ENCODE data around the gene RGL2. TPM values are rescaled to one million over a fixed set of nuclear protein-coding genes. Genes with fewer than 3 reads are reported as not detected.
A peak's percentile ranks its signal among the peaks of the same experiment; 100 is the strongest.
"Not testable (repeated sequence)": the region's sequence is repeated elsewhere in the genome, so short reads cannot be mapped to it uniquely, and the experiment has no call there.

RGL2 gene
- total and polyA plus RNA-seq, 5 donors from 2014 or later, result 7.2 to 59.2 (median 8.1) TPM

- H3K9me3 Mint-ChIP-seq, result no peaks in the 10 kb centered on the region
- peaks cover 26% of the 10 kb centered on the region for H3K4me1 ChIP-seq (ENCODE audit: control insufficient read depth, insufficient read depth, low read length, poor library complexity, severe bottlenecking)
- H3K27ac Mint-ChIP-seq, result peak within 1 kb of the TSS; percentile 89 to 98 (median 95)
- H3K4me3 Mint-ChIP-seq, result peak within 1 kb of the TSS; percentile 93 to 99 (median 98)
- ATAC-seq (ENCODE audit: low read depth in 2 of 2), result peak; percentile 95 to 97
- no peaks in the 10 kb centered on the region for H3K9me3 ChIP-seq (ENCODE audit: control insufficient read depth in 2 of 2, low read length in 2 of 2)
- peak; percentile 78 to 95 (median 91) for DNase-seq
- H3K27me3 Mint-ChIP-seq, result no peaks in the 10 kb centered on the region
- H3K27me3 ChIP-seq (ENCODE audit: control insufficient read depth, insufficient read depth, low read length), result no peaks in the 10 kb centered on the region
- peaks cover 41% of the 10 kb centered on the region for H3K36me3 ChIP-seq (ENCODE audit: control insufficient read depth, insufficient read depth, low read length)
- peaks cover 13 to 56% (median 29%) of the 10 kb centered on the region in 4 donors for H3K4me1 Mint-ChIP-seq
- peaks cover 22% of the 10 kb centered on the region for H3K36me3 Mint-ChIP-seq
- peak within 1 kb of the TSS; percentile 81 for H3K27ac ChIP-seq (ENCODE audit: insufficient read depth, low read length, poor library complexity, severe bottlenecking)
- peak within 1 kb of the TSS; percentile 88 for H3K4me3 ChIP-seq (ENCODE audit: low read depth, low read length)
These were observed 9.6 kb downstream of the RGL2 start, which contains the start of the genes PFDN6 and WDR46 for GRCh38 chr6:33288921-33289783. TSS of gene PFDN6 (plus strand) at chr6:33289601. CDS start at chr6:33289857, 256 bp downstream. TSS of gene WDR46 (minus strand) at chr6:33289239. CDS start at chr6:33289170, 69 bp downstream.

- H3K36me3 ChIP-seq (ENCODE audit: control insufficient read depth, insufficient read depth, low read length), result peaks cover 38% of the 10 kb centered on the region
- peaks cover 19% of the 10 kb centered on the region for H3K36me3 Mint-ChIP-seq
- H3K4me1 Mint-ChIP-seq, result peaks cover 13 to 53% (median 27%) of the 10 kb centered on the region in 4 donors
- H3K27ac ChIP-seq (ENCODE audit: insufficient read depth, low read length, poor library complexity, severe bottlenecking), result peak overlapping the region; percentile 81
- H3K9me3 Mint-ChIP-seq, result no peaks in the 10 kb centered on the region
- no peak for DNase-seq
- H3K27me3 Mint-ChIP-seq, result no peaks in the 10 kb centered on the region
- peak overlapping the region; percentile 93 to 99 (median 98) for H3K4me3 Mint-ChIP-seq
- no peaks in the 10 kb centered on the region for H3K9me3 ChIP-seq (ENCODE audit: control insufficient read depth in 2 of 2, low read length in 2 of 2)
- no peaks in the 10 kb centered on the region for H3K27me3 ChIP-seq (ENCODE audit: control insufficient read depth, insufficient read depth, low read length)
- H3K27ac Mint-ChIP-seq, result peak overlapping the region; percentile 89 to 98 (median 95)
- peaks cover 26% of the 10 kb centered on the region for H3K4me1 ChIP-seq (ENCODE audit: control insufficient read depth, insufficient read depth, low read length, poor library complexity, severe bottlenecking)
- no peak for ATAC-seq (ENCODE audit: low read depth in 2 of 2)
- peak overlapping the region; percentile 88 for H3K4me3 ChIP-seq (ENCODE audit: low read depth, low read length)
These were observed 10.4 kb downstream of the RGL2 start for GRCh38 chr6:33288141-33288920.

- Mint-ChIP-seq H3K36me3 (peaks cover 19% of the 10 kb centered on the region), H3K9me3 (no peaks in the 10 kb centered on the region), H3K27ac (peak overlapping the region in 1 of 3 donors; percentile 69), H3K4me1 (peaks cover 13 to 50% (median 27%) of the 10 kb centered on the region in 4 donors), H3K27me3 (no peaks in the 10 kb centered on the region), H3K4me3 (peak overlapping the region; percentile 90 to 99 (median 96))
- H3K4me3 ChIP-seq (ENCODE audit: low read depth, low read length), result no peak overlapping the region
- H3K27me3 ChIP-seq (ENCODE audit: control insufficient read depth, insufficient read depth, low read length), result no peaks in the 10 kb centered on the region
- no peak overlapping the region for H3K27ac ChIP-seq (ENCODE audit: insufficient read depth, low read length, poor library complexity, severe bottlenecking)
- DNase-seq, result no peak
- peaks cover 37% of the 10 kb centered on the region for H3K36me3 ChIP-seq (ENCODE audit: control insufficient read depth, insufficient read depth, low read length)
- H3K4me1 ChIP-seq (ENCODE audit: control insufficient read depth, insufficient read depth, low read length, poor library complexity, severe bottlenecking), result peaks cover 26% of the 10 kb centered on the region
- no peaks in the 10 kb centered on the region for H3K9me3 ChIP-seq (ENCODE audit: control insufficient read depth in 2 of 2, low read length in 2 of 2)
- ATAC-seq (ENCODE audit: low read depth in 2 of 2), result no peak
These were observed 11.5 kb downstream of the RGL2 start for GRCh38 chr6:33286946-33287914.

- H3K27ac ChIP-seq (ENCODE audit: insufficient read depth, low read length, poor library complexity, severe bottlenecking); H3K27me3 Mint-ChIP-seq; H3K4me3 ChIP-seq (ENCODE audit: low read depth, low read length); DNase-seq; H3K4me3 Mint-ChIP-seq; H3K9me3 ChIP-seq (ENCODE audit: control insufficient read depth in 2 of 2, low read length in 2 of 2); H3K27me3 ChIP-seq (ENCODE audit: control insufficient read depth, insufficient read depth, low read length); ATAC-seq (ENCODE audit: low read depth in 2 of 2); H3K9me3 Mint-ChIP-seq: not testable (repeated sequence)
- peaks cover 37% of the 10 kb centered on the region for H3K36me3 ChIP-seq (ENCODE audit: control insufficient read depth, insufficient read depth, low read length)
- peaks cover 21% of the 10 kb centered on the region for H3K4me1 ChIP-seq (ENCODE audit: control insufficient read depth, insufficient read depth, low read length, poor library complexity, severe bottlenecking)
- H3K27ac Mint-ChIP-seq, result peak overlapping the region in 1 of 3 donors; percentile 20
- peaks cover 19% of the 10 kb centered on the region for H3K36me3 Mint-ChIP-seq
- H3K4me1 Mint-ChIP-seq, result peaks cover 9 to 44% (median 19%) of the 10 kb centered on the region in 4 donors
These were observed 13.5 kb downstream of the RGL2 start for GRCh38 chr6:33285214-33285613.

GRCh38 chr6:33280539-33280938 is 18.2 kb downstream of the RGL2 start:
- Mint-ChIP-seq H3K4me1 (peaks cover 0 to 44% (median 11%) of the 10 kb centered on the region in 4 donors), H3K27ac (peak overlapping the region in 2 of 3 donors; percentile 77 to 82), H3K9me3 (no peaks in the 10 kb centered on the region), H3K4me3 (peak overlapping the region in 1 of 4 donors; percentile 94), H3K27me3 (no peaks in the 10 kb centered on the region), H3K36me3 (peaks cover 7% of the 10 kb centered on the region)
- H3K27me3 ChIP-seq (ENCODE audit: control insufficient read depth, insufficient read depth, low read length), result no peaks in the 10 kb centered on the region
- H3K4me1 ChIP-seq (ENCODE audit: control insufficient read depth, insufficient read depth, low read length, poor library complexity, severe bottlenecking), result peaks cover 42% of the 10 kb centered on the region
- H3K27ac ChIP-seq (ENCODE audit: insufficient read depth, low read length, poor library complexity, severe bottlenecking), result no peak overlapping the region
- no peak for DNase-seq
- H3K36me3 ChIP-seq (ENCODE audit: control insufficient read depth, insufficient read depth, low read length), result peaks cover 40% of the 10 kb centered on the region
- no peaks in the 10 kb centered on the region for H3K9me3 ChIP-seq (ENCODE audit: control insufficient read depth in 2 of 2, low read length in 2 of 2)
- no peak overlapping the region for H3K4me3 ChIP-seq (ENCODE audit: low read depth, low read length)
- no peak for ATAC-seq (ENCODE audit: low read depth in 2 of 2)

- Histone ChIP-seq H3K9me3 (ENCODE audit: control insufficient read depth in 2 of 2, low read length in 2 of 2) (no peaks in the 10 kb centered on the region), H3K4me3 (ENCODE audit: low read depth, low read length) (no peak overlapping the region), H3K27me3 (ENCODE audit: control insufficient read depth, insufficient read depth, low read length) (no peaks in the 10 kb centered on the region), H3K27ac (ENCODE audit: insufficient read depth, low read length, poor library complexity, severe bottlenecking) (no peak overlapping the region), H3K36me3 (ENCODE audit: control insufficient read depth, insufficient read depth, low read length) (peaks cover 45% of the 10 kb centered on the region), H3K4me1 (ENCODE audit: control insufficient read depth, insufficient read depth, low read length, poor library complexity, severe bottlenecking) (peaks cover 47% of the 10 kb centered on the region)
- Mint-ChIP-seq H3K27me3 (no peaks in the 10 kb centered on the region), H3K36me3 (peaks cover 8% of the 10 kb centered on the region), H3K4me3 (peak overlapping the region in 2 of 4 donors; percentile 46 to 94), H3K4me1 (peaks cover 0 to 49% (median 13%) of the 10 kb centered on the region in 4 donors), H3K9me3 (no peaks in the 10 kb centered on the region), H3K27ac (peak overlapping the region in 1 of 3 donors; percentile 82)
- DNase-seq (no peak), ATAC-seq (ENCODE audit: low read depth in 2 of 2) (no peak)
These were observed 18.7 kb downstream of the RGL2 start for GRCh38 chr6:33279971-33280511.
